Loucy (cell line): ENCODE results near the gene SPATA13.

Source experiments
- EZH2phosphoT487 ChIP-seq: fragments of 200-600 bp; IDR thresholded peaks from 2 replicates; pipeline ENCODE4 v1.6.1; 2018; ENCODE audit warnings: antibody characterized with exemption, mild to moderate bottlenecking, moderate library complexity, borderline replicate concordance
- TF ChIP-seq, protein P1 (sequence below): fragments of 200-600 bp; sonication (generic); conservative IDR thresholded peaks from 2 replicates; pipeline ENCODE4 v1.5.1; 2014; ENCODE audit warnings: mild to moderate bottlenecking, antibody characterized with exemption, low read length

DNA sequence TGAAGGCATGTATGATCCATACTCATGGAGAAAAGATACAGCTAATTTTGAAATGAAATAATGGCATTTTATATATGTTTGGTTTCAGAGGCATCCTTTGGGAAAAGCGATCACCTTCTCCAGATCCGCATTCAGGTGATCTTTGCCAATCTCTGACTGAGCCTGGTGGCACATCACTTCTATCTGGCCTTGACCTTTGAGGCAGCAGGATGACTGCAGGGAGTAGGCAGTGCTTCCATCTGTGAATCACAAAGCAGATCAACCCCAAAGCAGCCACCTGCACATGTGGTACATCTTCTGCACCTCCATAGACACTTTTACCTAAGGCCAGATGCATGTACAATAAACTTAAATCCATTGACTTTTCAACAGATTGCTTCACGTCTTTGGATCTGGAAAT is 53.4 kb downstream of the SPATA13 start:
- TF ChIP-seq, protein P1, sequence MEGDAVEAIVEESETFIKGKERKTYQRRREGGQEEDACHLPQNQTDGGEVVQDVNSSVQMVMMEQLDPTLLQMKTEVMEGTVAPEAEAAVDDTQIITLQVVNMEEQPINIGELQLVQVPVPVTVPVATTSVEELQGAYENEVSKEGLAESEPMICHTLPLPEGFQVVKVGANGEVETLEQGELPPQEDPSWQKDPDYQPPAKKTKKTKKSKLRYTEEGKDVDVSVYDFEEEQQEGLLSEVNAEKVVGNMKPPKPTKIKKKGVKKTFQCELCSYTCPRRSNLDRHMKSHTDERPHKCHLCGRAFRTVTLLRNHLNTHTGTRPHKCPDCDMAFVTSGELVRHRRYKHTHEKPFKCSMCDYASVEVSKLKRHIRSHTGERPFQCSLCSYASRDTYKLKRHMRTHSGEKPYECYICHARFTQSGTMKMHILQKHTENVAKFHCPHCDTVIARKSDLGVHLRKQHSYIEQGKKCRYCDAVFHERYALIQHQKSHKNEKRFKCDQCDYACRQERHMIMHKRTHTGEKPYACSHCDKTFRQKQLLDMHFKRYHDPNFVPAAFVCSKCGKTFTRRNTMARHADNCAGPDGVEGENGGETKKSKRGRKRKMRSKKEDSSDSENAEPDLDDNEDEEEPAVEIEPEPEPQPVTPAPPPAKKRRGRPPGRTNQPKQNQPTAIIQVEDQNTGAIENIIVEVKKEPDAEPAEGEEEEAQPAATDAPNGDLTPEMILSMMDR, result no peak
- no peak for TF ChIP-seq EZH2phosphoT487
